GM18520 (cell line): Measurements from ENCODE around the gene BAD.
A peak's percentile ranks its signal among the peaks of the same experiment; 100 is the strongest.
"Not testable (repeated sequence)": the region's sequence is repeated elsewhere in the genome, so short reads cannot be mapped to it uniquely, and the experiment has no call there.

ENCODE experiments used
- ATAC-seq: cut with Tn5 transposase; IDR thresholded peaks from one replicate; pipeline ENCODE4 v1.9.1; 2021; ENCODE audit not compliant: unreplicated experiment

The BAD gene

DNA sequence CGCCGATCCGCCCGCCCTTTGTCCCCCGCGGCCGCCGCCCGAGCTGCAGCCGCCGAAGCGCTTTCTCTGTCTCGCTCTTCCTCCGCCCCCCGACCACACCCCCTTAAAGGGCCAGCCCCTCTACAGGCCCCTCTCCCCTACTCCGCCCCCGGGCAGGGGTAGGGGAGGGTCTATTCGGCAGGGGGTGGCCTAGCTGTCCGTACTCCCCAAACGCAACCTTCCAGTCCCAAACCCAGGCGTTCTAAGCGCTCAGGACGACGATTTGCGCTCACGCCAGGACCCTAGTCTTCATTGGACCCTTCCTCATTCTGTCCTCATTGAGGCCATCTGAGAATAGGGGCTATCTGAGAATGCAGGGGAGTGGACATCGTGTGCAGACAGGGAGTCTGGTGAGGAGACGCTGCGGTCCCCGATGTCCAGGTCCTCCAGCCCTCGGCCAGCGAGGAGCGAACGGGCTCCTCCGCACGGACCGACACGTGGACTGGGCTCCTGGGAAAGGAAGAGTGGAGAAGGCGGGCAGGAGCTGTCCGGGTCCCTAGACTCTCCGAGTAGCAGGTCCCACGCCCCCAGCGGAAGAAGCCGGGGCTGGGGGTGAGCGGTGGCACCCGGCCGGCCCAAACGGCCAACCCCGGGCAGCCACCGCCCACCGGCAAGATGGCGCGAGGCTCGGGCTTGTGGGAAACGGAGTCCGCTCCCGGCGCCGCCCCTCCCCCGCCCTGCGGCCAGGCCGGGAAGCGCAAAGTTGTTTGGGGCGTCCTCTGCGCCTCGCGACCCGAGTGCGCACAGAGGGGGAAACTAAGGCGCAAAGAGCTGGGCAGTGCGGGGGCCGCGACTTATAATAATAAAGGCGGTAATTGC, 37.4 kb downstream of the BAD start, which contains the start of gene PPP1R14B:
PPP1R14B (minus strand) TSS at position 73 of the 858 bp plus-strand sequence. CDS start 270 bp downstream, outside the sequence.
- no peak for ATAC-seq

DNA sequence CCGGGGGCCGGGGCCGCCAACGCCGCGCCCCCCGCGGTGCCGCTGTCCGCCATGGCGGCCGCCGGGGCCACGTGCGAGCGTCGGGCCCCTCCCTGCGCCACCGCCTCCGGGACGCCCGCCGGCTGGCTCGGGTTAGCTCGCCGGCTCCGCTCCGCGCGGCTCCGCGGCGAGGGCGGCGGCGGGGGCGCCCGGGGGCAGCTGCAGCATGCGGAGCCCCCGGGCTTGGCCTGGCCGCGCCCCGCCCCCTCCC, 37.9 kb downstream of the BAD start:
- not testable (repeated sequence) for ATAC-seq

DNA sequence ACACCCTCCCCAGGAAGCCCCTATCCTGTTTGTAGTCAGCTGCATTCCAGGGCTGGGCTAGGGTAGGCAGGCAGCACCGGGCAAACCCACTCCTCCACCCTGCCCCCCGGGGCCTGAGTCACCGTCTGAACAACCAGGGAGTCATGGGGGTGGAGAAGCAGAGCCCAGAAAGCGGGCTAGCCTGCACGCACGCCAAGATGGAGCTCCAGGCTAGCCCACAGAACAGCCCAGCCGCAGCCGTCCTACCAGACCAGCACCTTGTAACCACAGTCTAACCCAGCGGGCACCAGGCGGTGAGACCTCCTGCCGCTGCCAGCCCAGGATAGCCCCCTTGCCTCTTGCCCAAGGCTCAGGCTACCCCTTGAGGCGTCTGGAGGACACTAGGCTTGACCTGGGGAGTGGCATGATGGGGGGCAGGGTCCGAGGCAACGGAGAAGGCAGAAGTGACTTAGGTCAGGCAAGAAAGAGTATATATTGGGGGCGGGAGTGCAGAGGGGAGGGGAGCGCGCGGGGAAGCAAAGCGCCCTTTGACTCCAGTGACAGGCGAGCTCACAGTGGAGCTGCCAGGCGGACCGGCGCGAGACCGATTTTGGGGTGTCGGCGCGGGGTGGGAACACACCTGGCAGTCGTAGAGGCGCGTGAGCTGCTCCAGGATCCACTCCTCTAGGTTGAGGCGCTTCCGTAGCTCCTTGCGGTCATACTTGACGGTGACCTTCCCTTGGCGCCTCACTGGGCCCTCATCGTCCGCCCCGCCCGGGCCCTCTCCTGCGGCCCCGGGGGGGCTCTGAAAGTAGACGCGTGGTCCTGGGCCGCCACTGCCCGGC, 38.5 kb downstream of the BAD start:
- ATAC-seq: no peak

DNA sequence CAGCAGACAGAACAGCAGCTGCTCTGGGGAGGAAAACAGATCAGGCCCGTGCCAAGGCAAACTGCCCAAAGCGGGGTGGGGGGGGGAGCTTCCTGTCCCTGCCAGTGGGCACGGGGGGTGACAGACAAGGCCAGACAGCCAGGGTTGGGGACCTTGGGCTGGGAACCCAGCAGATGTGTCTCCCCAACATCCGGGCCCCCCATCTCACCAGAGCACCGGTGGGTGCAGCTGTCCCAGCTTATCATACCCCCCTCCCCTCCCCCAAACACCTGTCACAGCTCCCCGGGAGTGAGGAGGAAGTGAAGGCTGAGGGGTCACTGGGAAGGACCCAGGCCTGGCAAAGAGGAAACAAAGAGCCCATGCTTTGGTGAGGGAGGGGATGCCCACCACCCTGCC, 39.1 kb downstream of the BAD start:
- no peak for ATAC-seq

DNA sequence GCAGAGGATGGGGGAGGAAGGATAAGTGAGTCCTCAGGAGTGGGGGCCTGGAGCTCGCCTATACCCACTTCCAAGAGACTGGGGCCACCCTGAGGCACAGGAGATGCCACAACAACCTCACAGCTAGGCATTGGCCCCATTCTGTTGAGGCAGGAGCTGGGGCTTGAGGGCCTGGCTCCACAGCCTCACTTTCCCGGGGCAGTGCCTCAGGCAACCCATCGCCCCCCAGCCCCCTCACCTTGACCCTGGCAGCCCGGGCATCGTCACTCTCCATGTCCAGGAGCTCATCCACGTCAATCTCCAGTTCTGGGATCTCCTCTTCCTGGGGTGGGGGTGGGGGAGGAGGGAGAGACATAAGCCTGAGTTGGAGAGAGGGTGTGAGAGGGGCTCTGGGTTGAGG, 39.5 kb downstream of the BAD start:
- ATAC-seq: no peak

DNA sequence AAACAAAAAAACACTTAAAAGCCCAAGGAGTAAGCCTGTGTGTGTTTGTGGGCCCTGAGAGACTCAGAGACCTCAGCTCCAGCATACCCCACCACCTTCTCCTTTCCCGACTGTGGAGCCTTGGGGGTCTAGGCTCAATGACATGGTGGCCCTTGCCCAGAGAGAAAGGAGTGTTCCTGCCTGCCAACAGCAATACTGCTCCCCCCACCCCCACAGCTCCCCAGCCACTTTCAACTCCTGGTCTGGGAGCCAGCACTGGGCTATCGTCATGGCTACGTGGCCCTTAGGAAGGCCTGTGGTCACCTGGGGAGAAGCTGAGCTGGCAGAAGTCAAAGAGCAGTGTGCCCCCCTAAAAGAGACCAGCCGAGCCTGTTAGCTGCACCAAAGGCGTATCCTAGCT, 40.4 kb downstream of the BAD start:
- no peak for ATAC-seq

DNA sequence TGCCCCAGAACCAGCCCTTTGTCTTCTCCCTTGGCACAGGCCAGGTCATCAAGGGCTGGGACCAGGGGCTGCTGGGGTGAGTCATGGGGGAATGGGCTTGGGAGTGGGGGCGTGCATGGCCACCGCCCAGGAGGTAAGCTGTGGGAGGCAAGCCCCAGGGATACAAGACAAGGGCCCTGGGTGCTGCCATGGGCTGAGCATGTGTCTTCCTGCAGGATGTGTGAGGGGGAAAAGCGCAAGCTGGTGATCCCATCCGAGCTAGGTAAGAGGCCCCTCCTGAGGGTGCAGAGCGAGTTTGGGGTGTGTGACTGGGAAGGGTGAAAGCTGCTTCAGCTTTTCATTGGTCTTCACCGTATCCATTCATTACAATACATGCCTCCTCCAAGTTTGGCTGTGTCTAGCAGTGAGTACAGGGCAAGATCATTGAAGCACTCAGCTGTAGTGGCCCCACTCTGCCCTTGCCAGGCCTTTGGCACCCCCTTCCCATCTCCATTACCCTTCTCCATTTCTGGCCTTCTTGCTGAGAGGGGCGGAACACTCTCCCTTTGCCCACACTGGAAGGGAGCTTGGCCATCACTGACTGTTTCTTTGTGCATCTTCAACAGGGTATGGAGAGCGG, 41.1 kb downstream of the BAD start:
- ATAC-seq: no peak

DNA sequence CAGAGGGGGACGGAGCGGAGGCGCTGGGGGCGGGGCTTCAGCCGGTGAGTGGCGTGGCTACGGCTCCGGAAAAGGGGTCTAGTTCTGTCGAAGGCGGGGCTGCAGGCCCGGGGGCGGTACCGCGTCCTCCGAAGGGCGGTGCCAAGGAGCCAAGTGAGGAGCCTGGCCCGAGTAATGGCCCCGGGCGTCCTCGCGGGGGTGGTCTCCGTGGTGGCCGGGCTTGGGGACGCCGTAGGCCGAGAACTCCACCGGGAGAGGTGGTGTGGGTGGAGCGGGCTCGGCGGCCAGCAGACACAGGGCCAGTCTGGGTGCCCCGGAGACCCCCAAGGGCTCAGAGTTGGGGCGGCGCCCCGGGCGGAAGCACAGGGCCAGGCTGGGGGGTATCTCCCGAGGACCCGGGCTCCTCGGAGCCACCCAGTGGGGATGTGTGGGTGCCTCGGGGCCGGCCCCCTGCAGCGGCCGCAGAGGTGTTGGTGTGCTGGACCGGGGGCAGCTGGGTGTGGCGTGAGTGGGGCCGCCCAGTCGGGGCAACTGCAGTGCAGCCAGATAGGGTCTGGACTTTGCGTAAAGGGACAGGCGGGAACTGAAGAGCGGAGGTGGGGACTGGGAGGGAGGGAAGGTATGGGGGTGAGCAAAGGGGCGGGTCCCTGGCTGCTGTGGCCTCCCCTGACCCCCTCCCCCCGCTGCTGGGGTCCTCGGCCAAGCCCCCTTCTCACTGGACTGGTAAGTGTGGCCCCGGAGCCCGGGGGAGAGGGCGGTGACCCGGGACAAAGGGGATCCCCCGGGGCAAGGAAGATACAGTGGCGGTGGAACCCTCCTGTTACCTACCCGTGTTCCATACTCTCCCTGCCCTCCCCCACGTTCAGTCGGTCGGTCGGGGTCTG, 42.7 kb downstream of the BAD start:
- ATAC-seq: peak; percentile 5

DNA sequence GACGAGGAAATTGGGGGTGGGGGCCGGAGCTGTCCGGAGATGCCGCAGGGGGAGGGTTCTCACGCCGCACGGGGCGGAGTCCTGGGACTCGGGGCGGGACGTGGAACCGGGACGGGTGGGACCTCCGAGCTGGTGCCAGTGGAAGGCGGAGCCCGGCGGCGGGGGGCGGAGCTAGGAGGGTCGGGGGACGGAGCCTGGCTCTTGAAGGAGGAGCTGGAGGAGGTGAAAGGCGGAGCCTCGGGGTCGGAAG, 43.3 kb downstream of the BAD start:
- peak; percentile 48 for ATAC-seq

DNA sequence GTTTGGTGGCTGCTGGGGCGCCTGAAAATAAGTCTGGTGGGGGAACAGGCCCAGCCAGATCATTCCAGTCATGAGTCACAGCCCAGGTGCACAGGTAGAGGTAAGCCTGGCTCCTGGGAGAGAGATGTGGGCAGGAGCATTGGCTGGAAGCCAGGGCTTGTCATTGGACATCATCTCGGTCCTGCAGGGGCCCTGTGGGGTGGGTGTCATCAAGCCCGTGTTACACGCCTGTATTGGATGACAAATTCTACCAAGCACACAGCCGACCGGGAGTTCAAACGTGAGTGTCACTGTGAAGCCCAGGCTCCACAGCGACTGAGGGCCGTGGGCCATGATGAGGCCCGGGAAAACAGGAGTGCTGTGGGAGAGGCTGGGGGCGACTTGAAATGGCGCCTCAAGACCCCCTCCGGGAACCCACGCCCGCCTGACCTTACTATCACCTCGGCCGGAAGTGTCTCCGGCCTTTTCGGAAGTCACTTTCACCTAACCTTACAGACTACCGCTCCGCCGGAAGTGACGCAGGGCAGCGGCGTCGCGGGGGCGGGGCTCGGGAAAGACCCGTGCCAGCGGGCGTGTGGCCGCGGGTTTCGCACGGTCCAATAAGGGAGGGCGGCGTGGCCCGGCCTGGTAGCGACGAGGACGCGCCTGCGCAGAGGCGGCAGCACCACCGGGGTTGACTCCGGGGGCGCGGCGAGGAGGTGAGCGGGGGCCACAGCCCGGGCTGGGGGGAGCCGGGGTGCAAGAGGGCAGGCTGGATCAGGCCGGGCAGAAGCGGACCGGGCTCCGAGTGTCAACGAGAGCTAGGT, 43.8 kb downstream of the BAD start, which contains the start of gene FKBP2:
FKBP2 (plus strand) TSS at position 661 of the 806 bp plus-strand sequence. CDS start 1,293 bp downstream, outside the sequence.
- peak; percentile 55 for ATAC-seq

DNA sequence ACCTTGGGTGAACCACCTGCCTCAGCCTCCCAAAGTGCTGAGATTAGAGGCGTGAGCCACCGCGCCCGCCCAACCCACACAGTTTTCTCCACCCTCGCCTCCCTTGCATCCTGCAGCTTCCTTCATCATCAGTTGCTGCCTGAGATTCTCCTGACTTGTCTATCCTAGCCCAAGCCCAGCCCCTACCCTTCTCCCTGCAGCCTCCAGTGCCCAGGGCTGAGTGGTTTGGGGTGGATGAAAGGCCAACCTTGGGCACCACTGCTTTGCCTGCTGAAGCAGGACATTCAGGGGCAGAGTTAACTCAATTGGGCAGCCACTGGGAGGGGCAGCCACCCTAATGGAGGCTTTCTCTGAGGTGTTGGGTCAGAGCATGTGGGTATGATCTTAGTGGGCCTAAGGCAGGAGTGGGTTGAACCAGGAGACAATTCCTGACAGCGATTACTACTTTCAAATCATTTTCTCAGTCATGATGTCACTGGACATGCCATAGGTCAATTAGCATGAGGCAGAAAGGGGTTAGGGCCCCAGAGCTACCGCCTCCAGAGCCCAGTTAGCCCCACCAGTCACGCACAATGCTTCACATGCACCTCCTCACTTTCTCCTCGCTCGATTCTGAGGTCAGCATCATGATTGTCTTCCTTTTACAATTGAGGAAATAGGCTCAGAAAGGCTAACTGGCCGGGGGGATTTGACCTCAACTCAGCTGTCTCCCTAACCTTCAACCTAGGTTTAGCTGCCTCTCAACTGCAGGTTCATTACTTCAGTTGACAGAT, 44.6 kb downstream of the BAD start:
- ATAC-seq: no peak

DNA sequence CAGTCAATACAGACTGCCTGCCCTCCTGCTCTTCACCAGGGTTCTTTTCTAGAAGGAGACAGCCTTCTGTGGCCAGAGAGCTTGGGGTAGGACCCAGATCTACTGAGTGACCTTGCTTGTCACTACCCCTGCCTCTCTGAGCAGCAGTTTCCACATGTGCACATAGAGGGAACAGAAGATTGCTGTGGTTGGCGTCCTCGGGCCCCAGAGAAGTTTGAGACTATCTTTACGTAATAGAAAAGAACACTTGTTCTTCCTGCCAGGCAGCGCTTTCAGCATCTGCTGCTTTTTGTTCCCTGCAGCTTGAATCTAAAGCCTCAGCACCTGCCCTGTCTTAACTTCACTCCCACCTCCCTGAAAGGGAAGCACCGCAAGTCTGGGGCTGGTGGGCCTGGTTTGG, 45.5 kb downstream of the BAD start:
- ATAC-seq: no peak

DNA sequence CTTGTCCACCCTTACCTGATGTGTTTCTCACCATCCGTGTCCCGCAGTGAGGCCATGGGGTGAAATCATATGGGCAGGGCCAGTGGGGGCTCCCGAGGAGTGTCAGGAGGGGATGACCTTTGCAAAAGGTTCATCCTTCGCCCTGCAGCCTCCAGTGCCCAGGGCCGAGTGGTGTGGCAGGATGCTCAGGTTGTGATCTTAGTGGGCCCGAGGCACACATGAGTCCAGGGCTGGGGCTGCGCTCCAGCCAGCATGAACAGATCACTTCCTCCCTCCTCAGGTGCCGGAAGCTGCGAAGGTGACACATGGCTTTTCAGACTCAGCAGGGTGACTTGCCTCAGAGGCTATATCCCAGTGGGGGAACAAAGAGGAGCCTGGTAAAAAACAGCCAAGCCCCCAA, 46.4 kb downstream of the BAD start:
- ATAC-seq: no peak

DNA sequence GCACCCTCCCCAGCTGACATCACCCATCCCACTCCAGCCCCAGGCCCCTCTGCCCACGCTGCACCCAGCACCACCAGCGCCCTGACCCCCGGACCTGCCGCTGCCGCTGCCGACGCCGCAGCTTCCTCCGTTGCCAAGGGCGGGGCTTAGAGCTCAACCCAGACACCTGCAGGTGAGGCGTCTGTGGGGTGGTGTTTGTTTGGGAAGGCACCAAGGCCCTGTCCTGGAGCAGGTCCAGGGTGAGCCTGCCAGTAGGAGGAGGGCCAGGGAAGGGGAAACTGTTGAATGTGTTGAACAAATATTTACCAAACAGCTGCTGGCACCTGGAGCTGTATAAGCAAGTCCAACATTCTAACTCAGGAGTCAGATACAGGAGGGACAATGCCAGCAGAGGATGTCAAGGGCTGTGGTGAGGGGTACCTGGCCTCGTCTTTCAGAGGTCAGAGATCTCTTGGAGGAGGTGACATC, 46.9 kb downstream of the BAD start:
- no peak for ATAC-seq

DNA sequence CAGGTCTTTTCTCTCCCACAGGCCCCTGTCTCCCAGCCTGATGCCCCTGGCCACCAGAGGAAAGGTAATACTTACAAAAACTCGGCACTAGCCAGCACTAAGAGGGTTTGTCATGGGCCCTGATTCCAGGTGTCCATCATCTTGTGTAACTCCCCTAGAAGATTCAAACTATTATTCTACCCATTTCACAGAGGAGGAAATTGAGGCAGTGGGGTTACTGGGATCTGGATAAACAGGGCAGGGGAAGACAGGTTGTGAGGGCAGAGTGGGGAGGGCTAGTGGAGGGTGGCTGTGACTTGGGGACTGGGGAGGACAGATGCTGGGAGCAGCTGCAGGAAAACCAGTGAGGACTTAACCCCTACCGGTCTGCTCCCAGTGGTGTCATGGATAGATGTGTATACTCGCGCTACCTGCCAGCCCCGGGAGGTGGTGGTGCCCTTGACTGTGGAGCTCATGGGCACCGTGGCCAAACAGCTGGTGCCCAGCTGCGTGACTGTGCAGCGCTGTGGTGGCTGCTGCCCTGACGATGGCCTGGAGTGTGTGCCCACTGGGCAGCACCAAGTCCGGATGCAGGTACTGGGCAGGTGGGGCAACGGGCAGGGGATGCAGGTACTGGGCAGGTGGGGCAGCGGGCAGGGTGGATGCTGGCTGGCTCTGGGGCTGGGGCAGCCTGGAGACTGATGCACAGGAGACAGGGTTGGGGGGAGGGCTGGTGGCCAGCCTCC, 48.9 kb downstream of the BAD start:
- no peak for ATAC-seq

DNA sequence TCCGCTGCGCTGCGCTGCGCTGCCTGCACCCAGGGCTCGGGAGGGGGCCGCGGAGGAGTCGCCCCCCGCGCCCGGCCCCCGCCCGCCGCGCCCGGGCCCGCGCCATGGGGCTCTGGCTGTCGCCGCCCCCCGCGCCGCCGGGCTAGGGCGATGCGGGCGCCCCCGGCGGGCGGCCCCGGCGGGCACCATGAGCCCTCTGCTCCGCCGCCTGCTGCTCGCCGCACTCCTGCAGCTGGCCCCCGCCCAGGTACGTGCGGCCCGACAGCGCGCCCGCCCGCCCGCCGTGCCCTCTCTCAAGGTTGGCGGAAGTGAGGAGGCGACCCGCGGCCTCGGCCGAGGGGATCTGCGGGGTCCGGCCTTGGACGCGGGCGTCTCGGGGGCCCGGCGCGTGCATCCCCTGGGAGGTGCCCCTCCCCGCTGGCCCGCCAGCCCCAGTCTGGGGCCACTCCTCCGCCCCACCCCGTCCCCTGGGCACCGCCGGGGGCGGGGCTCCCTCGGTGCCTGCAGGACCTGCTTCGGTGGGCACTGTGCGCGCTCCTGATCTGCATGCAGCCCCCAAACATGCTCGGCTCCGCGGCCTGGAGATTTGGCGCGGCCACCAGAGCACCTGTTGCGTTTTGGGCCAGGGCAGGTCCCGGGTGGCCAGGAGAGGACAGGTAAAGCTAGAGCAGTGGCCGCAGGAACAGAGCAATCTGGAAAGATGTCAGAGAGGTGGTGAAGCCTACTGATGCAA, 49.7 kb downstream of the BAD start:
- ATAC-seq: no peak

DNA sequence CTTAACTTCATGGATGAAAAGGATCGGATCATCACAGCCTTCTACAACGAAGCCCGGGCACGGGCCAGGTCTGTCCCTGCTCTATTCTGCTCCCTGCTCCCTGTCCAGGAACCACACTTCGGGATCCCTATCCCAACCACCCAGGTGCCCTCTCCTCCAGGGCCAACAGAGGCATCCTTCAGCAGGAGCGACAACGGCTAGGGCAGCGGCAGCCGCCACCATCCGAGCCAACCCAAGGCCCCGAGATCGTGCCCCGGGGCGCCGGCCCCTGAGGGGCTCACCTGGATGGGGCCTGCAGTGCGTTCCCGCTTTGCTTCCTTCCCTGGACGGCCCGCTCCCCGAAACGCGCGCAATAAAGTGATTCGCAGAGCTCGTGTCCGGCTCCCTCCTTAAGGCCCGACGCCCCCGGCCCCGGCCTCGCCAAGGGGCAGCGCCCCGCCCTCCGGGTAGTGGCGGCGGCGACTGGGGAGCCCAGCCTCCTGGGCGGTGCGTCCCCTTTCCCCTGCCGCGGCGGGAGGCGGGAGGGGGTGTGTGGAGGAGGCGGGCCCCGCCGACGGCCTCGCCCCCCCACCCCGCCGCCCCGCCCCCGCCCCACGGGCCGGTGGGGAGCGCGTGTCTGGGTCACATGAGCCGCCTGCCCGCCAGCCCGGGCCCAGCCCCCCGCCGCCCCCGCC, 50.4 kb downstream of the BAD start, which contains the start of gene VEGFB:
VEGFB (plus strand) TSS at position 672 of the 674 bp plus-strand sequence. CDS start 250 bp downstream, outside the sequence.
- ATAC-seq: no peak
